Chondrocyte (in vitro differentiated cells): Measurements from ENCODE around the gene EIF4E3. TPM values are rescaled to one million over a fixed set of nuclear protein-coding genes. Genes with fewer than 3 reads are reported as not detected.

Experiments used
- DNase-seq: peaks from one replicate; pipeline ENCODE4 v3.0.0; 2021; ENCODE audit warnings: mixed read lengths, low spot score
- H3K27ac Mint-ChIP-seq: one replicate; pipeline ENCODE4 v1.8.0; 2021; ENCODE audit warnings: mild to moderate bottlenecking, moderate library complexity, mixed read lengths; ENCODE audit not compliant: unreplicated experiment
- H3K27me3 Mint-ChIP-seq: 2 replicates; pipeline ENCODE4 v1.8.0; 2021; ENCODE audit warnings: low read depth, mixed read lengths
- H3K36me3 Mint-ChIP-seq: 2 replicates; pipeline ENCODE4 v1.8.0; 2021; ENCODE audit warnings: low read depth, mixed read lengths
- H3K4me1 Mint-ChIP-seq: 2 replicates; pipeline ENCODE4 v1.8.0; 2021; ENCODE audit warnings: low read depth, mild to moderate bottlenecking, mixed read lengths
- H3K4me3 Mint-ChIP-seq: one replicate; pipeline ENCODE4 v1.8.0; 2021; ENCODE audit warnings: mild to moderate bottlenecking, moderate library complexity, mixed read lengths; ENCODE audit not compliant: unreplicated experiment
- H3K9me3 Mint-ChIP-seq: 2 replicates; pipeline ENCODE4 v1.8.0; 2021; ENCODE audit warnings: low read depth, mixed read lengths
- total RNA-seq: library from RNA; stranded (reverse); gene quantifications from 3 replicates; pipeline ENCODE4 v1.2.1, GENCODE V29; 2021
- TF ChIP-seq, protein P1 (sequence below): fragments of 200-600 bp; sonication (generic); IDR thresholded peaks from 2 replicates; pipeline ENCODE4 v1.5.0; 2021; ENCODE audit warnings: antibody characterized with exemption, mild to moderate bottlenecking, moderate library complexity

EIF4E3 gene
- total RNA-seq, 1 donor from 2014 or later: 12.4 TPM

DNA sequence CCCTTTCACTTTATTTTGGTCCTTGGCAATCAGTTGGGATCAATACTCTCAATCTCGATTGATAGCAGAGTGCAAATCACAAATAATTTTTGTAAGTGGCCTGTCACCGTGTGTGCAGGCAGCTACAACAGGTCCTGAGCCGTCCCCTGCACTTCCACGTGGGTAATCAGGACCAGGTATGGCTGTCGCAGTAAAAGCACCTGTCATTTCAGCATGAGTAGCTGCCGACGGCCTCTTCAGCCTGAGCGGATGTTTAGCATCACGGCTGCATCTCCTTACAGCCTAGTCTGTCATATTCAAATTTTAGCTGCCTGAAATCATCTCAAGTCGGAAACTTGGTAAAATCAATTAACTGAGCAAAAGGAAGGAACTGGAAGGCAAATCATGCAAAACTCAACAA is 88.7 kb downstream of the EIF4E3 start:
- DNase-seq: no peak
- Mint-ChIP-seq H3K36me3 (peaks cover 2% of the 10 kb centered on the region), H3K27me3 (no peaks in the 10 kb centered on the region), H3K27ac (no peak overlapping the region), H3K4me3 (no peak overlapping the region), H3K4me1 (no peaks in the 10 kb centered on the region), H3K9me3 (no peaks in the 10 kb centered on the region)
- TF ChIP-seq, protein P1, sequence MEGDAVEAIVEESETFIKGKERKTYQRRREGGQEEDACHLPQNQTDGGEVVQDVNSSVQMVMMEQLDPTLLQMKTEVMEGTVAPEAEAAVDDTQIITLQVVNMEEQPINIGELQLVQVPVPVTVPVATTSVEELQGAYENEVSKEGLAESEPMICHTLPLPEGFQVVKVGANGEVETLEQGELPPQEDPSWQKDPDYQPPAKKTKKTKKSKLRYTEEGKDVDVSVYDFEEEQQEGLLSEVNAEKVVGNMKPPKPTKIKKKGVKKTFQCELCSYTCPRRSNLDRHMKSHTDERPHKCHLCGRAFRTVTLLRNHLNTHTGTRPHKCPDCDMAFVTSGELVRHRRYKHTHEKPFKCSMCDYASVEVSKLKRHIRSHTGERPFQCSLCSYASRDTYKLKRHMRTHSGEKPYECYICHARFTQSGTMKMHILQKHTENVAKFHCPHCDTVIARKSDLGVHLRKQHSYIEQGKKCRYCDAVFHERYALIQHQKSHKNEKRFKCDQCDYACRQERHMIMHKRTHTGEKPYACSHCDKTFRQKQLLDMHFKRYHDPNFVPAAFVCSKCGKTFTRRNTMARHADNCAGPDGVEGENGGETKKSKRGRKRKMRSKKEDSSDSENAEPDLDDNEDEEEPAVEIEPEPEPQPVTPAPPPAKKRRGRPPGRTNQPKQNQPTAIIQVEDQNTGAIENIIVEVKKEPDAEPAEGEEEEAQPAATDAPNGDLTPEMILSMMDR: no peak

DNA sequence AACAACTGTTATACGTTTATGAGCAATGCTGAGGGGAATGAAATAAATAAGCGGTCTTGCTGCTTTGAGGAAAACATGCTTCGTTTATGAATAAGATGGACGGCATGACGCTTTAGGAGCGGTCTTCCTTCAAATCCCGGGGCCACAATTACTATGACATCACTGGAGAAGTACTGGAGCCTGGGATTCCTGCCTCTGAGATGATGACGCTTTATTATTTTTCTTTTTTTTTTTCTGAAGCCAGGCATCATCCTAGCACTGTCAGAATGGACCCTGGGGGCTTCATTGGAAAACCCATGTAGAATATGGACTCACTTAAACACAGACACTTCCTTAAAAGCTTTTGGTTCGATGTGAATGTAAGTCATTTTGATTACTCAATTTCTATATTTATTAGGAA is 89.2 kb downstream of the EIF4E3 start:
- Mint-ChIP-seq H3K9me3 (no peaks in the 10 kb centered on the region), H3K27me3 (no peaks in the 10 kb centered on the region), H3K4me3 (no peak overlapping the region), H3K27ac (no peak overlapping the region), H3K36me3 (peaks cover 2% of the 10 kb centered on the region), H3K4me1 (no peaks in the 10 kb centered on the region)
- no peak for DNase-seq
- TF ChIP-seq, protein P1: no peak

DNA sequence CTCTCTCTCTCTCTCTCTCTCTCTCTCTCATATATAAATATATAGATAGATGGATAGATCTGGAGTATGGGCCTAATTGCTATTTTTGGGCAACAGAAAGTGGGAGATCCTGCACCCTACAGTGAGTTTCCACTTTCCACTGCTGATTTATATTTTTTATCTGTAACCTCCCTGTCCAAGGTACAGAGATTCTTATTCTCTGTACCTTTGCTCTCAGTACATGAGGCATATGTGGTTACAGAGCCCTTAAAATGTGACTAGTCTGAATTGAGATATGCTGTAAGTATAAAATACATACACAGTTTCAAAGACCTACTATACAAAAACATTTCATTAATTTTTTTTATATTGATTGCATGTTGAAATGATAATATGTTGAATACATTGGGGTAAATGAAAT is 90.5 kb downstream of the EIF4E3 start:
- H3K4me1 Mint-ChIP-seq: no peaks in the 10 kb centered on the region
- H3K4me3 Mint-ChIP-seq: no peak overlapping the region
- no peaks in the 10 kb centered on the region for H3K9me3 Mint-ChIP-seq
- DNase-seq: no peak
- no peak overlapping the region for H3K27ac Mint-ChIP-seq
- TF ChIP-seq, protein P1: no peak
- no peaks in the 10 kb centered on the region for H3K27me3 Mint-ChIP-seq
- peaks cover 2% of the 10 kb centered on the region for H3K36me3 Mint-ChIP-seq

DNA sequence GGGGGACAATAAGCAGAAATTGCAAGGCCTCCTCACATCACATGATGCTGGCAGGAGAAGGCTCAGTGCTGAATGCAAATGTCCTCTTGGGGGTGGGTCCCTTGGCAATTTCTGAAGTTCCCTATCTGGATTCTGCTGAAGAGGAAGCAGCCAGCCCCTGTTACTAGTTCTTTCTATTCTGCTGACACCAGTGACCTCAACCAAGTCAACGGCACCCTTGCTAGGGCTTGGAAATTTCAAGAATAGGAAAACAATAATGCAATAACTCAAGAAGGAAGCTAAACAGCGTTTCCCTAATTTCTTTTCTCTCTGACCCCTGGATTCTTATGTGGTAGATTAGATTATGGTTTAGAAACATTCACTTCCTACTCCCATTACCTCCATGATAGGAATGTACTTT is 95.5 kb downstream of the EIF4E3 start:
- Mint-ChIP-seq H3K9me3 (no peaks in the 10 kb centered on the region), H3K4me3 (no peak overlapping the region), H3K36me3 (no peaks in the 10 kb centered on the region), H3K27ac (no peak overlapping the region), H3K4me1 (no peaks in the 10 kb centered on the region), H3K27me3 (no peaks in the 10 kb centered on the region)
- TF ChIP-seq, protein P1: no peak
- no peak for DNase-seq

DNA sequence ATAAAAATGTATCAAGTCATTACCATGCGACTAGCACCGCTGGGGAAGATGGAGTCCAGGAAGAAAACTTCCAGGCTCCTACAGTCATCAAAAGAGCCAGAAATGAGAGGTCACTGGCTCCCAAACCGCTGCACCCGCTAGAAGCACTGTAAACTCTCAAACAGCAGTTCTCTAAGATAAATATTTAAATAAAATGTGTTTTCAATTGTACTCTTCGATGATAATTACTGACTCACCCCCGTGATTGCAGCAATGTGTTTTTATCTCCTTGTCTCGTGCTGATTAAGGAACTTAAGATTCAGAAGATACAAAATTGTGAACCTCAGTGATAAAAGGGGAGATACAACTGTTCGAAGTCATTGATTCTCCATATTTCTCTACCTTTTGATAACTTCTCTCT is 95.9 kb downstream of the EIF4E3 start:
- Mint-ChIP-seq H3K4me1 (no peaks in the 10 kb centered on the region), H3K4me3 (no peak overlapping the region), H3K9me3 (no peaks in the 10 kb centered on the region), H3K27me3 (no peaks in the 10 kb centered on the region), H3K27ac (no peak overlapping the region), H3K36me3 (no peaks in the 10 kb centered on the region)
- TF ChIP-seq, protein P1: no peak
- DNase-seq: no peak
